NCI-H510A (cell line): ENCODE data around the gene AKR1C8.
"Not testable (repeated sequence)": the region's sequence is repeated elsewhere in the genome, so short reads cannot be mapped to it uniquely, and the experiment has no call there.

Experiments used
- DNase-seq: peaks from one replicate; lab custom pipeline; 2025; lab: John Stamatoyannopoulos, UW

AKR1C8 gene

DNA sequence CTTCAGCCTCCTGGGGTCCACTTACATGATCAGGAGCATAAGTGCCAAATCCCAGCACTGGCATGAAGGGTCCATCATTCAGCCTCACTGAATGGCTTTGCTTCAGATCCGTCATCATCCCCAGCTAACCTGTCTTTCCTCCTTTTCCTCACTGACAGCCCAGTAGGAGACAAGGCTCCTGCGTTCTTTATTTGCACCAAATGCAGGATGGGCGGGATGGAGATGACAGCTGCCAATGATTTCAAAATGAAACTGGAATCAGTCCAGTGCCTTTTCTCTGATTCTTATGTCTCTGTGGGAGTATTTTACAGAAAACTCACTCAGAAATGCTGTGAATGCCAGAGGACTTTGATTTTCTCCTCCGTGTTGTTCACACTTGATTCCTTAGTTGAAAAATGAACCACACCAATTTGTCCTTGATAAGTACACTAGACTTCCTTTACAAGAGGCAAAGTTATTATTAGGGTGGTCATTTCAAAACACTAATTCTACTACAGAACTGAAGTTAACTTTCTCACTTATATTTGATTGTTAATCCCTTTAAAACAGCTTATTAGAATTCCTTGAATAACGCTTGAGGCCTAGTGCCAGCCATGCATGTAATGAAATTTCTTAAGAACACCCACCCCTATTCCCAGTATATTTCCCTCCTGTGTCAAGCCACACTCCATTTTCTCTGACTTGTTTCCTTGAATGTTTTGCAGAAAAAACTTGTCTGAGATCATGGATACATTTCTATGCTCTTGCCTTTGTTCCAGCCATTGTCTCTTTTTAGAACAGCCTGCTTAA, at the start of gene AKR1C8:
Gene AKR1C8 (minus strand): TSS at position 164 of the 789 bp plus-strand sequence. CDS start 46 bp downstream, at position 118.
- no peak for DNase-seq

GRCh38 chr10:5234106-5234860, 49.3 kb upstream of the AKR1C8 start:
- DNase-seq: peak; percentile 8

GRCh38 chr10:5233324-5233723, 48.4 kb upstream of the AKR1C8 start:
- DNase-seq: no peak

DNA sequence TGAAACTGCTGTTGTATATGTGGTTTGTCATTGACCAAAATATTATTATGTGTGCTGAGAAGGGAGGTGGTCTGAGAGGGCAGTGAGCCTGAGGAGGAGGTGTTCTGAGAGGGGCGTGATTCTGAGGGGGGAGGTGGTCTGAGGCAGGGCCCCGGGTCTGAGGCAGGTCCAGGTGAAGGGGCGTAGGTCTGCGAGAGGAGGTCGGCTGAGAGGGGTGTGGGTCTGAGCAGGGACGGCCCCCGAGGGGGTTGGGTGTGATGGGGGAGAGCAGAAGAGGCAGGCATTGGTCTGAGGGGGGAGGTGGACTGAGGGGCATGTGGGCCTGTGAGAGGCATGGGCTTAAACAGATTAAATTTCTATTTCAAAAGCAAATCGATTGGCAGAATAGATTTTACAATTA, 44.1 kb upstream of the AKR1C8 start:
- no peak for DNase-seq

- not testable (repeated sequence) for DNase-seq
Observed at GRCh38 chr10:5222942-5223341, 38.0 kb upstream of the AKR1C8 start.

DNA sequence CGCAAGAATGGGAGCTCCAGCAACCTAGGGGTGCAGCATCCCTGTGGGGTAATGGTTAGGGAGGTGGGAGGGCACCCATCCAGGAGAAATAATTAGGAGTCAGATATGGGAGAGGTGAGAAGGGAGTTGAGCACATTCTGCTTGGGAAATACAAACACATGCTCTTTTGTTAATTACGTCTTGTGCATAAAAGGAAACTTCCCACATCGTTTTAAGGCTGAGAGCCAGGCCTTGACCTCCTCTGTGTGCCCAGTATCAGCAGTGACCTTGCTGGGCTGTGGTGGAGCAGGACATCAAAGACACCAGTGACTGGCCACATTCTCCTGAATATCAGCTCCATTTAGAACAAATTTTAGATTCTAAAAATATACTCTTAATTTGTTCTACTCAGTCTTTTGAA, 34.3 kb upstream of the AKR1C8 start:
- DNase-seq: no peak

DNA sequence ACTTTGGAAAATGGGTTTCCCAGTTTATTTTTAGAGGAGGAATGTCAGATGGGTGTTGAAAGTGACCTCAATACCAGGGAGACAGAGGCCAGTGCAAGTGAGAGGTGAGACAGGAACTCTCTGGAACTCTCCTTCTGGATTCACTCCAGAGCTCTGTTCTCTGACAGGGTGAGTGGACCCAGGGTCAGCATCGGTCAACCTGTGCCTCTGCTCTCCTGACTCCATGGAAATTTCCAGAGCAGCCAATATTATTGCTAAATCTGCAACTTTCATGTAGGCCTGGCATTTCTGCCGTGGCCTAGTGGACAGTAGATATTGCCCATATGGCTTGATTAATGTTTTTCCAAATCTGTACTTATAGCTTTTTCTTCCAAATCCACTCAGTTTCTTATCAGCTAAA, 31.9 kb upstream of the AKR1C8 start:
- DNase-seq: no peak

- no peak for DNase-seq
Observed at GRCh38 chr10:5211696-5212536, 27.0 kb upstream of the AKR1C8 start.

GRCh38 chr10:5210261-5210660, 25.3 kb upstream of the AKR1C8 start:
- not testable (repeated sequence) for DNase-seq

GRCh38 chr10:5209776-5210175, 24.8 kb upstream of the AKR1C8 start:
- DNase-seq: not testable (repeated sequence)

DNA sequence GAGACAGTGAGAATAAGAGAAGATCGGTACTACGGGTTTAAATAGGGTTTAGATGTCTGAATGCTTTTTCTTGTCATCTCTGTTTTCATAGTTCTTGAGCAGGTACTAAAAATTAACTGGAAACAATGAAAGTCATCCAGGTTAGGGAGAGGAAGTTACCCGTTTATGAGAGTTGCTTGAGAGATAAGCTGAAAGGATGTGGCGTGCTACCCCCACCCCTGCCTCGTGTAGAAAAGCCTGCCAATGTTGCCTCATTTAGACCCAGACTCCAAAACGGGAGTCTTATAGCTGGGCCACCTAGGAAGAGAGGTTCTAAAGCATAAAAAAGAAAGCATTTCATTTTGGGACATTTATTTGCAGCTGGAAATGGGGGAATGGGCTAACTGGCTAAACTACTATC, 21.8 kb upstream of the AKR1C8 start:
- no peak for DNase-seq

GRCh38 chr10:5199398-5199797, 14.4 kb upstream of the AKR1C8 start:
- no peak for DNase-seq

DNA sequence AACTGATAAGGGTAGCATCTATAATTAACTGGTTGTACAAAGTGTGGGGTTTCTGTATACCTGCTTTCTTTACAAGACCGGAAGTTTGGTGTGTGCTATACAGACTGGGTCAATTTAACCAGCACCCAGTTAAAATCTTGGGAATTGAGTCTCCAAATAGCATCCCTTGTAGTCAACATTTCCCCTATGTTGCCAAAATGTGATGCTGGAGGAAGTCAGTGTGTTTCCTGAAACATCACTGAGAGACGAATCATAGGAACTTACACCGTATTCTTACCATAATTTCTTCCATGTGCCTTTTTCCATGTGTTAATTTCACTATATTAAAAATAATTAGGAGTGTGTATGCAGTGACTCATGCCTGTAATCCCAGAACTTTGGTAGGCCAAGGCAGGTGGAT, 13.4 kb upstream of the AKR1C8 start:
- no peak for DNase-seq

DNA sequence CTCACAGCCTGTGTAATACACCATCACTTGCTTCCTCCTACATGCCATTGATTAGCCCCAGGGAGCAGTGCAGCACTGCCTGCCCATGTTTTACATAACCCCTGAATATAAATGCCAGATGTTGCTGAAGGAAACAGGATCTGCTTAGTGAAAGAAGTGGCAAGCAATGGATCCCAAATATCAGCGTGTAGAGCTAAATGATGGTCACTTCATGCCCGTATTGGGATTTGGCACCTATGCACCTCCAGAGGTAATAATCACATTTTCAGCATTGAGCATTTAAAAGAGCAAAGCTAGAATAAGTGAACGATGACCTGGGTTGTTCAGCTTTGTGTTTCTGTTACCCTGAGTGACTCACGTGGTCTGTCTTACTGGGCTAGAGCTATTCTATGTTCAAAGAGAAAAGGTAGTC, 11.8 kb upstream of the AKR1C8 start, which contains the start of gene AKR1C4:
Gene AKR1C4 (plus strand): TSS at position 136 of the 412 bp plus-strand sequence. CDS start 31 bp downstream, at position 167.
- no peak for DNase-seq

DNA sequence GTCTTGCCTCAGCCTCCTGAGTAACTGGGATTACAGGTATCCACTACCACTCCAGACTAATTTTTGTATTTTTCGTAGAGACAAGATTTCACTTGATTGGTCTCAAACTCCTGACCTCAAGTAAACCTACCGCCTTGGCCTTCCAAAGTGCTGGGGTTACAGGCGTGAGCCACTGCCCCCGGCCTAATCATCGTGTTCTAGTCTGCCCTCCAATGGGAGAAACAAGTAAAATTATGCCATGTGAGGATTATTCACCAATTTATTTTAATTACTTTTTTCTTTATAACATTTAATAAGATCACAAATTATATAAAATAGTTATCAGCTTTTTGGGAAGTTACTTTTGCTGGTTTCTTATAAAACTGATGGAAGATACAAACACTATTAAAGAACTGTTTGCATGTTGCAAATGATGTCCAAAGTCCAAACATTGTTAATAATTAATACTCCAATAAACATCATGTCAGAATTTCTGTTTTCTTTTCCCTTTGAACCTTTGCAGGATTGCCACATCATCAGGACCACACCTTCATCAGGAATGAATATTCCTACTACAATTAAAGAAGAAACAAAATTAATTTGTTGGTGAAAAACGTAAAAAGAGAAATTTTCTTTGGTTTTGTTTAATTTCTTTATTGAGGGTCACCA, 10.9 kb upstream of the AKR1C8 start:
- no peak for DNase-seq

DNA sequence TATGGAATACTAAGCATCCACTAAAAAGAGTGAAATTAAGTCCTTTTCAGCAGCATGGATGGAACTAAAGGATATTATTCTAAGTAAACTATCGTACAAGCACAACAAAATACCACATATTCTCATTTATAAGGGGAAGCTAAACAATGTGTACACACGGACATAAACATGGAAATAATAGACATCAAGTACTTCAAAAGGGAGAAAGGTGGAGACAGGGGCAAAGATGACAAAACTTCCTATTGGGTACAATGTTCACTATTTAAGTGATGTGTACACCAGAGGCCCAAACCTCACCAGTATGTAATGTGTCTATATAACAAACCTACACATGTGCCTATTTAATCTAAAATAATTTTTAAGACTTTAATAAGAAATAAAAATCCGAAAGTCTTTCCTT, 9.5 kb upstream of the AKR1C8 start:
- DNase-seq: no peak

- no peak for DNase-seq
Observed at GRCh38 chr10:5188358-5188757, 3.4 kb upstream of the AKR1C8 start.

DNA sequence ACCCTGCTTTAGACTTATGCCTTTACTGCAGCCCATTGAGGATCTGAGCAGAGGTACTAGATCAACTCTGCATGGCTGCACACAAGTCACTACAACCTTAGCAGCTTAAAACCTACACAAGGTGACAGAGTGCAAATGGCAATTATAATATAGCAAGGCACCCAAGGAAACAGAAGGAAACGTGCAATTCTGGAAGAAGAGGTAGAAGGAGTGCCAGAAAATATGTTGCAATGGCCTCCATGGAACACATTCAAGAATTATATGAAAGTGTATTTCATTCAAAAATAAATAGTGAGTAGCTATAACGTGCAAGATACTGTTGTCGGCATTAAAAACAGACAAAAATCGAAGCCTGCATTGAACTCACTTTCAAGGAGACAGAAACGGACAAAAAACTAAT, 2.9 kb upstream of the AKR1C8 start:
- no peak for DNase-seq

- DNase-seq: no peak
Observed at GRCh38 chr10:5183923-5184322, 1.0 kb downstream of the AKR1C8 start.

DNA sequence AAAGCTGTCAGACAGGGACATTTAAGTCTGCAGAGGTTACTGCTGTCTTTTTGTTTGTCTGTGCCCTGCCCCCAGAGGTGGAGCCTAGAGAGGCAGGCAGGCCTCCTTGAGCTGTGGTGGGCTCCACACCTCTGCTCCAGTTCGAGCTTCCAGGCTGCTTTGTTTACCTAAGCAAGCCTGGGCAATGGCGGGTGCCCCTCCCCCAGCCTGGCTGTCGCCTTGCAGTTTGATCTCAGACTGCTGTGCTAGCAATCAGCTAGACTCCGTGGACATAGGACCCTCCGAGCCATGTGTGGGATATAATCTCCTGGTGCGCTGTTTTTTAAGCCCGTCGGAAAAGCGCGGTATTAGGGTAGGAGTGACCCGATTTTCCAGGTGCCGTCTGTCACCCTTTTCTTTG, 4.4 kb downstream of the AKR1C8 start:
- DNase-seq: not testable (repeated sequence)

GRCh38 chr10:5175581-5175980, 9.4 kb downstream of the AKR1C8 start:
- not testable (repeated sequence) for DNase-seq
